AG09319 (cell line): ENCODE results near the gene CTNNA3.

Experiments used
- DNase-seq: peaks from one replicate; pipeline ENCODE4 v3.0.0-alpha.2; 2010; ENCODE audit warnings: low read depth; ENCODE audit errors: extremely low read depth
- CTCF ChIP-seq: IDR thresholded peaks from 2 replicates; pipeline ENCODE4 v1.5.1; 2011; ENCODE audit warnings: low read depth, mild to moderate bottlenecking, inconsistent platforms, low read length, moderate library complexity

CTNNA3 gene

GRCh38 chr10:67004690-67005089 is 691.3 kb downstream of the CTNNA3 start:
- no peak for TF ChIP-seq CTCF
- DNase-seq: no peak

GRCh38 chr10:66999762-67000545 is 696.0 kb downstream of the CTNNA3 start:
- no peak for TF ChIP-seq CTCF
- DNase-seq: no peak

- TF ChIP-seq CTCF: no peak
- DNase-seq: no peak
Observed at GRCh38 chr10:66996996-66997395, 699.0 kb downstream of the CTNNA3 start.

- DNase-seq: no peak
- TF ChIP-seq CTCF: no peak
Observed at GRCh38 chr10:66990143-66990830, 705.7 kb downstream of the CTNNA3 start.

GRCh38 chr10:66983475-66983818 is 712.5 kb downstream of the CTNNA3 start:
- no peak for DNase-seq
- TF ChIP-seq CTCF: no peak

- TF ChIP-seq CTCF: no peak
- no peak for DNase-seq
Observed at GRCh38 chr10:66982792-66983474, 713.1 kb downstream of the CTNNA3 start.

GRCh38 chr10:66982053-66982420 is 714.0 kb downstream of the CTNNA3 start:
- TF ChIP-seq CTCF: no peak
- DNase-seq: no peak
